ENCODE results near the gene UBE2E2.

- TF ChIP-seq, protein P1, sequence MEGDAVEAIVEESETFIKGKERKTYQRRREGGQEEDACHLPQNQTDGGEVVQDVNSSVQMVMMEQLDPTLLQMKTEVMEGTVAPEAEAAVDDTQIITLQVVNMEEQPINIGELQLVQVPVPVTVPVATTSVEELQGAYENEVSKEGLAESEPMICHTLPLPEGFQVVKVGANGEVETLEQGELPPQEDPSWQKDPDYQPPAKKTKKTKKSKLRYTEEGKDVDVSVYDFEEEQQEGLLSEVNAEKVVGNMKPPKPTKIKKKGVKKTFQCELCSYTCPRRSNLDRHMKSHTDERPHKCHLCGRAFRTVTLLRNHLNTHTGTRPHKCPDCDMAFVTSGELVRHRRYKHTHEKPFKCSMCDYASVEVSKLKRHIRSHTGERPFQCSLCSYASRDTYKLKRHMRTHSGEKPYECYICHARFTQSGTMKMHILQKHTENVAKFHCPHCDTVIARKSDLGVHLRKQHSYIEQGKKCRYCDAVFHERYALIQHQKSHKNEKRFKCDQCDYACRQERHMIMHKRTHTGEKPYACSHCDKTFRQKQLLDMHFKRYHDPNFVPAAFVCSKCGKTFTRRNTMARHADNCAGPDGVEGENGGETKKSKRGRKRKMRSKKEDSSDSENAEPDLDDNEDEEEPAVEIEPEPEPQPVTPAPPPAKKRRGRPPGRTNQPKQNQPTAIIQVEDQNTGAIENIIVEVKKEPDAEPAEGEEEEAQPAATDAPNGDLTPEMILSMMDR (conservative IDR thresholded peaks at IDR 0.05; ENCODE audit: low read length): no peak
- TF ChIP-seq EZH2phosphoT487 (IDR thresholded peaks at IDR 0.05; ENCODE audit: borderline replicate concordance, low read depth, low read length): no peak
These were observed 324.2 kb downstream of the UBE2E2 start for GRCh38 chr3:23527326-23527725.

All from OCI-LY7 (cell line).